GM06990 (cell line): ENCODE results near the gene THSD7B.

Source experiments
- DNase-seq: peaks from one replicate; pipeline ENCODE4 v3.0.0-alpha.2; 2011; ENCODE audit not compliant: insufficient read length; ENCODE audit errors: extremely low read depth
- H3K27me3 ChIP-seq: replicated peaks from 2 replicates; pipeline ENCODE4 v1.6.0; 2011; ENCODE audit warnings: low read length; ENCODE audit not compliant: control insufficient read depth, insufficient read depth
- H3K36me3 ChIP-seq: 2 replicates; pipeline ENCODE4 v1.5.1; 2011; ENCODE audit warnings: low read length; ENCODE audit not compliant: control insufficient read depth, insufficient read depth
- H3K4me3 ChIP-seq: replicated peaks from 2 replicates; pipeline ENCODE4 v1.5.1; 2011; ENCODE audit warnings: low read depth, mild to moderate bottlenecking, control low read depth, low read length
- TF ChIP-seq, protein P1 (sequence below): IDR thresholded peaks from 2 replicates; pipeline ENCODE4 v1.5.1; 2011; ENCODE audit warnings: low read length, control low read depth, mild to moderate bottlenecking, inconsistent platforms; ENCODE audit not compliant: insufficient read depth, poor library complexity, severe bottlenecking

THSD7B gene

GRCh38 chr2:137207030-137207429 is 441.7 kb downstream of the THSD7B start:
- TF ChIP-seq, protein P1, sequence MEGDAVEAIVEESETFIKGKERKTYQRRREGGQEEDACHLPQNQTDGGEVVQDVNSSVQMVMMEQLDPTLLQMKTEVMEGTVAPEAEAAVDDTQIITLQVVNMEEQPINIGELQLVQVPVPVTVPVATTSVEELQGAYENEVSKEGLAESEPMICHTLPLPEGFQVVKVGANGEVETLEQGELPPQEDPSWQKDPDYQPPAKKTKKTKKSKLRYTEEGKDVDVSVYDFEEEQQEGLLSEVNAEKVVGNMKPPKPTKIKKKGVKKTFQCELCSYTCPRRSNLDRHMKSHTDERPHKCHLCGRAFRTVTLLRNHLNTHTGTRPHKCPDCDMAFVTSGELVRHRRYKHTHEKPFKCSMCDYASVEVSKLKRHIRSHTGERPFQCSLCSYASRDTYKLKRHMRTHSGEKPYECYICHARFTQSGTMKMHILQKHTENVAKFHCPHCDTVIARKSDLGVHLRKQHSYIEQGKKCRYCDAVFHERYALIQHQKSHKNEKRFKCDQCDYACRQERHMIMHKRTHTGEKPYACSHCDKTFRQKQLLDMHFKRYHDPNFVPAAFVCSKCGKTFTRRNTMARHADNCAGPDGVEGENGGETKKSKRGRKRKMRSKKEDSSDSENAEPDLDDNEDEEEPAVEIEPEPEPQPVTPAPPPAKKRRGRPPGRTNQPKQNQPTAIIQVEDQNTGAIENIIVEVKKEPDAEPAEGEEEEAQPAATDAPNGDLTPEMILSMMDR: no peak
- no peak for DNase-seq
- H3K4me3 ChIP-seq: no peak overlapping the region
- H3K36me3 ChIP-seq: no peaks in the 10 kb centered on the region
- no peaks in the 10 kb centered on the region for H3K27me3 ChIP-seq

DNA sequence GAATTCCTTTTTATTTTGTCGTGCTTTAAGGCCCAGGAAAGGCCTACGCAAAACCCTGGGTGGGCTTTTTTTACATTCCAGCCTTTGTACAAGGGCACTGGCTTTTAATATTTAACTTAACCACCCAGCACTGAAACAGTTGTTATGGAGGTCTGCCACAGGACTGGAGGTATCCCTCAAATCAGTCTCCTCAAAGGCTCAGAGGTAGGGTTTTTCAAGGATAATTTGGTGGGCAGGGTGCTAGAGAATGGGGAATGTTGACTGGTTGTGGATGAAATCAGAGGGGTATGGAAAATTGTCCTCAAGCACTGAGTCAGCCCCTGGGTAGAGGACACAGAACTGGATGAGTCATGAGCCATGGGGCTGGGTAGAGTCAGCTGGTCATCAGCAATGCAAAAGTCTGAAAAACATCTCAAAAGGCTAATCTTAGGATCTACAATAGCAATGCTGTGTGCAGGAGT is 443.1 kb downstream of the THSD7B start:
- TF ChIP-seq, protein P1: no peak
- no peak for DNase-seq
- H3K36me3 ChIP-seq: no peaks in the 10 kb centered on the region
- H3K4me3 ChIP-seq: no peak overlapping the region
- H3K27me3 ChIP-seq: no peaks in the 10 kb centered on the region

DNA sequence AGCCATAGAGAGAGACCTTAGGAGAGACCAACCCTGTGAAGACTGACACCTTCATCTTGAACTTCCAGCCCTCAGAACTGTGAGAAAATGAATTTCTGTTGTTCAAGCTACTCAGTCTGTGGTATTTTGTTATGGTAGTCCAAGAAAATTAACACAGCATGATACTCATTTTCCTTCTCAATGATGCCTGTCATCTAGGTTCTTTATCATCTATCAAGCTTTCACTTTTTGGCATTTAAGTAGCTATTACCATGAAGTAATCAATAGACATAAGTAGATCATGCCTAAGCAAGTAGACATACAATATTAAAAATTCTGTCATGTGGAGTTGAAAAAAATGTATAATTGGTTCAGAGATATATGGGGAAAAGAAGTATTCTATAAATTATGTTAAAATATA is 444.7 kb downstream of the THSD7B start:
- no peak for DNase-seq
- TF ChIP-seq, protein P1: no peak
- Histone ChIP-seq H3K27me3 (no peaks in the 10 kb centered on the region), H3K4me3 (no peak overlapping the region), H3K36me3 (no peaks in the 10 kb centered on the region)

DNA sequence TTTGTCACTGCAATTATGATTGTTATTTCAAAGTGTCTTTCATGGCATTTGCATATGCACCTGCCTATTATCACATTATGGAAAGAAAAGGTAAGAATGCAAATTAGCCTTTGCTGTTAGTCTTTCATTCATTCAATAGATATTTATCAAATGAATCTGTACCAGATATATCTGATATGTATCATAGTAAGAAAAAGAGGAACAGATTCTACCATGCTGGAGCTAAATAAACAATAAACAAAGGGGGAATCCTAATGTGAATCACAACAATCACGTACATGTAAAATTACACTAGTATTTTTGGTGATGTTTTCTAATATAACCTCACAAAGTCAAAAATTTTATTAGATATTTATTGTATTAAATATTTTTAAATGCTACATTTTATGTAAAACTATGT is 446.4 kb downstream of the THSD7B start:
- TF ChIP-seq, protein P1: no peak
- Histone ChIP-seq H3K27me3 (no peaks in the 10 kb centered on the region), H3K36me3 (no peaks in the 10 kb centered on the region), H3K4me3 (no peak overlapping the region)
- no peak for DNase-seq

DNA sequence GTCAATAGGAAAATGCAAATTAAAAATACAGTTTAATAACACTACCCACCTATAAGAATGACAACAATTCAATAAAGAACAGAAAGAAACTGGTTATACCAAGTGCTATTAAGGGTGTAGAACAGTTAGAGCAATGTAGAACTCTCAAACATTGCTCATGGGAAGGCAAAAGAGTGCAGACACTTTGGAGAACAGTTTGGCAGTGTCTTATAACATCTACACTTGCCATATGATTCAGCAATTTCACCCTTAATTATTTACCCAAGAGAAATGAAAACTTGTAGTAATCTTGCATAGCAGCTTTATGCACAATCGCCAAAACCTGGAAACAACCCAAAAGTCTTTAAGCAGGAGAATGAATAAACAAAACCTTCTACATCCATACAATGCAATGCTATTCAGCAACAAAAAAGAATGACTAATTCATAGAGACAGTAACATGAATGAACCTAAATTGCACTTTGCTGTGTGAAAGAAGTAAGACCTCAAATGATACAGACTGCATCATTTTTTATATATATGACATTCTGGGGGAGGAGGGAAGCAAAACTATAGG is 455.2 kb downstream of the THSD7B start:
- no peak for DNase-seq
- Histone ChIP-seq H3K27me3 (no peaks in the 10 kb centered on the region), H3K36me3 (no peaks in the 10 kb centered on the region), H3K4me3 (no peak overlapping the region)
- TF ChIP-seq, protein P1: no peak
